BLaER1 treated with 17β-estradiol and CSF1 and Interleukin-3, amounts not matched to agents 10 nM and 100 nM (cell line): ENCODE data around the gene SORBS1.

ENCODE experiments used
- H3K27ac ChIP-seq, 11 experiments: shearing (Covaris generic); formaldehyde crosslinking; 2 replicates each; pipeline ENCODE4 v1.8.1; 2022
- H3K27me3 ChIP-seq, 11 experiments: shearing (Covaris generic); formaldehyde crosslinking; 2 replicates each; pipeline ENCODE4 v1.8.1; 2022
- H3K36me3 ChIP-seq, 11 experiments: shearing (Covaris generic); formaldehyde crosslinking; 2 replicates each; pipeline ENCODE4 v1.8.1; 2022
- H3K4me1 ChIP-seq, 10 experiments: shearing (Covaris generic); formaldehyde crosslinking; 2 replicates each; pipeline ENCODE4 v1.8.1; 2022
- H3K4me2 ChIP-seq, 11 experiments: shearing (Covaris generic); formaldehyde crosslinking; 2 replicates each; pipeline ENCODE4 v1.8.1; 2022
- H3K4me3 ChIP-seq, 10 experiments: shearing (Covaris generic); formaldehyde crosslinking; 2 replicates each; pipeline ENCODE4 v1.8.1; 2022
- H3K9ac ChIP-seq, 11 experiments: shearing (Covaris generic); formaldehyde crosslinking; 2 replicates each; pipeline ENCODE4 v1.8.1; 2022
- H3K9me3 ChIP-seq, 11 experiments: shearing (Covaris generic); formaldehyde crosslinking; replicated peaks in 1 of 11; 2 replicates each; pipeline ENCODE4 v1.8.1; 2022
- H4K20me1 ChIP-seq, 11 experiments: shearing (Covaris generic); formaldehyde crosslinking; 2 replicates each; pipeline ENCODE4 v1.8.1; 2022
- Cebpa-rat ChIP-seq, 11 experiments: shearing (Covaris generic); IDR thresholded peaks; 2 replicates each; pipeline ENCODE4 v1.8.1; 2022

SORBS1 gene

GRCh38 chr10:95414844-95415485, 146.2 kb downstream of the SORBS1 start:
- Histone ChIP-seq H3K27me3 (peaks cover 0 to 25% (median 0%) of the 10 kb centered on the region in 11 experiments; a peak in 5 of 22 replicates), H3K36me3 (peaks cover 0 to 13% (median 0%) of the 10 kb centered on the region in 11 experiments; a peak in 5 of 22 replicates), H3K4me2 (peak overlapping the region; percentile 86 to 99 (median 98)), H3K4me1 (peaks cover 43 to 100% (median 85%) of the 10 kb centered on the region in 10 experiments), H3K4me3 (peak overlapping the region; percentile 33 to 69 (median 62)), H3K27ac (peak overlapping the region in 8 of 11 experiments; percentile 41 to 75 (median 54); a peak in 14 of 22 replicates), H3K9me3 (no peaks in the 10 kb centered on the region), H4K20me1 (peaks cover 0 to 4% (median 0%) of the 10 kb centered on the region in 11 experiments; a peak in 2 of 22 replicates), H3K9ac (peak overlapping the region in 10 of 11 experiments; percentile 19 to 81 (median 66); a peak in 18 of 22 replicates)
- no peak for TF ChIP-seq Cebpa-rat (IDR thresholded peaks at IDR 0.05)

GRCh38 chr10:95414016-95414830, 146.9 kb downstream of the SORBS1 start:
- peaks cover 50 to 100% (median 86%) of the 10 kb centered on the region in 10 experiments for H3K4me1 ChIP-seq
- peaks cover 0 to 9% (median 0%) of the 10 kb centered on the region in 11 experiments; a peak in 2 of 22 replicates for H4K20me1 ChIP-seq
- H3K36me3 ChIP-seq = peaks cover 0 to 20% (median 0%) of the 10 kb centered on the region in 11 experiments; a peak in 5 of 22 replicates
- H3K4me3 ChIP-seq = peak overlapping the region; percentile 21 to 69 (median 62)
- no peaks in the 10 kb centered on the region for H3K9me3 ChIP-seq
- no peak for TF ChIP-seq Cebpa-rat (IDR thresholded peaks at IDR 0.05)
- H3K27me3 ChIP-seq = peaks cover 0 to 25% (median 0%) of the 10 kb centered on the region in 11 experiments; a peak in 5 of 22 replicates
- peak overlapping the region in 9 of 11 experiments; percentile 11 to 75 (median 53); a peak in 16 of 22 replicates for H3K27ac ChIP-seq
- peak overlapping the region in 10 of 11 experiments; percentile 19 to 81 (median 66); a peak in 18 of 22 replicates for H3K9ac ChIP-seq
- peak overlapping the region; percentile 86 to 99 (median 98) for H3K4me2 ChIP-seq

GRCh38 chr10:95413588-95413987, 147.6 kb downstream of the SORBS1 start:
- no peaks in the 10 kb centered on the region for H3K9me3 ChIP-seq
- peaks cover 0 to 26% (median 0%) of the 10 kb centered on the region in 11 experiments; a peak in 7 of 22 replicates for H3K36me3 ChIP-seq
- peaks cover 57 to 100% (median 86%) of the 10 kb centered on the region in 10 experiments for H3K4me1 ChIP-seq
- H3K27me3 ChIP-seq = peaks cover 0 to 25% (median 0%) of the 10 kb centered on the region in 11 experiments; a peak in 5 of 22 replicates
- peak overlapping the region in 9 of 11 experiments; percentile 54 to 81 (median 67); a peak in 16 of 22 replicates for H3K9ac ChIP-seq
- H4K20me1 ChIP-seq = peaks cover 0 to 16% (median 0%) of the 10 kb centered on the region in 11 experiments; a peak in 3 of 22 replicates
- H3K4me2 ChIP-seq = peak overlapping the region; percentile 86 to 99 (median 98)
- H3K27ac ChIP-seq = peak overlapping the region in 9 of 11 experiments; percentile 11 to 75 (median 53); a peak in 16 of 22 replicates
- no peak for TF ChIP-seq Cebpa-rat (IDR thresholded peaks at IDR 0.05)
- peak overlapping the region in 9 of 10 experiments; percentile 41 to 69 (median 62); a peak in 17 of 20 replicates for H3K4me3 ChIP-seq

- Histone ChIP-seq H3K27ac (no peak overlapping the region), H3K9me3 (no peaks in the 10 kb centered on the region), H3K9ac (peak overlapping the region in 2 of 11 experiments; percentile 57 to 75; a peak in 4 of 22 replicates), H3K27me3 (peaks cover 0 to 25% (median 0%) of the 10 kb centered on the region in 11 experiments; a peak in 5 of 22 replicates), H3K4me1 (peaks cover 57 to 99% (median 82%) of the 10 kb centered on the region in 10 experiments), H3K4me2 (peak overlapping the region in 8 of 11 experiments; percentile 35 to 99 (median 98); a peak in 15 of 22 replicates), H3K4me3 (peak overlapping the region in 5 of 10 experiments; percentile 61 to 69 (median 64); a peak in 6 of 20 replicates), H4K20me1 (peaks cover 0 to 30% (median 0%) of the 10 kb centered on the region in 11 experiments; a peak in 3 of 22 replicates), H3K36me3 (peaks cover 0 to 46% (median 16%) of the 10 kb centered on the region in 11 experiments; a peak in 15 of 22 replicates)
- no peak for TF ChIP-seq Cebpa-rat (IDR thresholded peaks at IDR 0.05)
Measured at GRCh38 chr10:95411635-95412034, 149.5 kb downstream of the SORBS1 start.

- H3K4me3 ChIP-seq = peak overlapping the region in 3 of 10 experiments; percentile 22 to 67 (median 50); a peak in 5 of 20 replicates
- peaks cover 0 to 52% (median 0%) of the 10 kb centered on the region in 11 experiments; a peak in 3 of 22 replicates for H4K20me1 ChIP-seq
- peaks cover 0 to 3% (median 0%) of the 10 kb centered on the region in 11 experiments; a peak in 3 of 22 replicates for H3K27me3 ChIP-seq
Measured at GRCh38 chr10:95408983-95409873, 151.9 kb downstream of the SORBS1 start.

GRCh38 chr10:95408148-95408960, 152.8 kb downstream of the SORBS1 start:
- Histone ChIP-seq H3K27ac (no peak overlapping the region), H4K20me1 (peaks cover 0 to 57% (median 0%) of the 10 kb centered on the region in 11 experiments; a peak in 4 of 22 replicates), H3K9ac (0 out of 22 replicates have a peak overlapping the region, but pooled peaks of 1 of the 11 experiments have one; percentile 9), H3K4me3 (peak overlapping the region in 1 of 10 experiments; percentile 50; a peak in 2 of 20 replicates), H3K36me3 (peaks cover 0 to 79% (median 47%) of the 10 kb centered on the region in 11 experiments; a peak in 15 of 22 replicates), H3K4me1 (peaks cover 26 to 87% (median 60%) of the 10 kb centered on the region in 10 experiments), H3K4me2 (peak overlapping the region in 7 of 11 experiments; percentile 44 to 99 (median 98); a peak in 13 of 22 replicates), H3K27me3 (no peaks in the 10 kb centered on the region), H3K9me3 (no peaks in the 10 kb centered on the region)
- no peak for TF ChIP-seq Cebpa-rat (IDR thresholded peaks at IDR 0.05)

More at GRCh38 chr10:95408983-95409873, 151.9 kb downstream of the SORBS1 start:
- Histone ChIP-seq H3K9me3 (no peaks in the 10 kb centered on the region), H3K36me3 (peaks cover 0 to 70% (median 40%) of the 10 kb centered on the region in 11 experiments; a peak in 15 of 22 replicates), H3K4me1 (peaks cover 35 to 94% (median 69%) of the 10 kb centered on the region in 10 experiments), H3K9ac (peak overlapping the region in 3 of 11 experiments; percentile 9 to 54 (median 41); a peak in 5 of 22 replicates), H3K27ac (no peak overlapping the region), H3K4me2 (peak overlapping the region; percentile 22 to 99 (median 94); a peak in 21 of 22 replicates)
- TF ChIP-seq Cebpa-rat (IDR thresholded peaks at IDR 0.05) = no peak
